Measurements from ENCODE around the gene ATP6V1G2.

Gene ATP6V1G2

GRCh38 chr6:31560697-31561058, 14.3 kb upstream of the ATP6V1G2 start:
- H3K27me3 ChIP-seq (ENCODE audit: insufficient read depth, low read depth, severe bottlenecking) = no peaks in the 10 kb centered on the region
- H3K9me3 ChIP-seq (ENCODE audit: severe bottlenecking) = no peaks in the 10 kb centered on the region
- peak overlapping the region; percentile 5 for H3K27ac ChIP-seq
- H3K36me3 ChIP-seq = peaks cover 49% of the 10 kb centered on the region
- TF ChIP-seq CTCF (IDR thresholded peaks at IDR 0.05; ENCODE audit: low read depth, low read length) = no peak
- no peak overlapping the region for H3K4me3 ChIP-seq (ENCODE audit: low read depth, low read length)
- DNase-seq = no peak

GRCh38 chr6:31559958-31560696, 13.7 kb upstream of the ATP6V1G2 start:
- peak; percentile 45 for DNase-seq
- Histone ChIP-seq H3K4me3 (ENCODE audit: low read depth, low read length) (no peak overlapping the region), H3K36me3 (peaks cover 49% of the 10 kb centered on the region), H3K27me3 (ENCODE audit: insufficient read depth, low read depth, severe bottlenecking) (no peaks in the 10 kb centered on the region), H3K9me3 (ENCODE audit: severe bottlenecking) (no peaks in the 10 kb centered on the region), H3K27ac (peak overlapping the region; percentile 5)
- no peak for TF ChIP-seq CTCF (IDR thresholded peaks at IDR 0.05; ENCODE audit: low read depth, low read length)

- Histone ChIP-seq H3K4me3 (ENCODE audit: low read depth, low read length) (no peak overlapping the region), H3K36me3 (peaks cover 51% of the 10 kb centered on the region), H3K9me3 (ENCODE audit: severe bottlenecking) (no peaks in the 10 kb centered on the region), H3K27ac (no peak overlapping the region), H3K27me3 (ENCODE audit: insufficient read depth, low read depth, severe bottlenecking) (no peaks in the 10 kb centered on the region)
- no peak for TF ChIP-seq CTCF (IDR thresholded peaks at IDR 0.05; ENCODE audit: low read depth, low read length)
- DNase-seq = no peak
Measured at GRCh38 chr6:31559606-31559957, 13.2 kb upstream of the ATP6V1G2 start.

- H3K9me3 ChIP-seq (ENCODE audit: severe bottlenecking) = no peaks in the 10 kb centered on the region
- H3K27me3 ChIP-seq (ENCODE audit: insufficient read depth, low read depth, severe bottlenecking) = no peaks in the 10 kb centered on the region
- H3K36me3 ChIP-seq = peaks cover 59% of the 10 kb centered on the region
- H3K4me3 ChIP-seq (ENCODE audit: low read depth, low read length) = no peak overlapping the region
- no peak overlapping the region for H3K27ac ChIP-seq
- TF ChIP-seq CTCF (IDR thresholded peaks at IDR 0.05; ENCODE audit: low read depth, low read length) = no peak
- no peak for DNase-seq
Measured at GRCh38 chr6:31558631-31559500, 12.5 kb upstream of the ATP6V1G2 start.

- TF ChIP-seq CTCF (IDR thresholded peaks at IDR 0.05; ENCODE audit: low read depth, low read length) = no peak
- Histone ChIP-seq H3K9me3 (ENCODE audit: severe bottlenecking) (no peaks in the 10 kb centered on the region), H3K27me3 (ENCODE audit: insufficient read depth, low read depth, severe bottlenecking) (no peaks in the 10 kb centered on the region), H3K27ac (no peak overlapping the region), H3K4me3 (ENCODE audit: low read depth, low read length) (no peak overlapping the region), H3K36me3 (peaks cover 65% of the 10 kb centered on the region)
- no peak for DNase-seq
Measured at GRCh38 chr6:31558318-31558625, 11.9 kb upstream of the ATP6V1G2 start.
